Ishikawa (cell line): ENCODE results near the gene NT5C3A.

ENCODE experiments used
- CREB1 ChIP-seq: IDR thresholded peaks from 2 replicates; pipeline ENCODE4 v1.6.1; 2012; ENCODE audit warnings: low read depth
- EP300 ChIP-seq: IDR thresholded peaks from 2 replicates; pipeline ENCODE4 v1.6.1; 2012; ENCODE audit warnings: borderline replicate concordance
- FOXM1 ChIP-seq: IDR thresholded peaks from 2 replicates; pipeline ENCODE4 v1.6.1; 2012; ENCODE audit warnings: low read depth, borderline replicate concordance
- NFIC ChIP-seq: IDR thresholded peaks from 2 replicates; pipeline ENCODE4 v1.6.1; 2012
- TAF1 ChIP-seq: IDR thresholded peaks from 2 replicates; pipeline ENCODE4 v1.6.1; 2012; ENCODE audit warnings: low read depth, mild to moderate bottlenecking
- TCF12 ChIP-seq: IDR thresholded peaks from 2 replicates; pipeline ENCODE4 v1.6.1; 2012; ENCODE audit warnings: low read depth
- YY1 ChIP-seq: IDR thresholded peaks from 2 replicates; pipeline ENCODE4 v1.6.1; 2012; ENCODE audit warnings: low read depth
- ZBTB7A ChIP-seq: IDR thresholded peaks from 2 replicates; pipeline ENCODE4 v1.6.1; 2012; ENCODE audit warnings: low read depth
- TF ChIP-seq, protein P1 (sequence below): IDR thresholded peaks from 2 replicates; pipeline ENCODE4 v1.6.1; 2012; ENCODE audit warnings: low read depth, mild to moderate bottlenecking
- TF ChIP-seq, protein P2 (sequence below): IDR thresholded peaks from 2 replicates; pipeline ENCODE4 v1.6.1; 2012

DNA sequence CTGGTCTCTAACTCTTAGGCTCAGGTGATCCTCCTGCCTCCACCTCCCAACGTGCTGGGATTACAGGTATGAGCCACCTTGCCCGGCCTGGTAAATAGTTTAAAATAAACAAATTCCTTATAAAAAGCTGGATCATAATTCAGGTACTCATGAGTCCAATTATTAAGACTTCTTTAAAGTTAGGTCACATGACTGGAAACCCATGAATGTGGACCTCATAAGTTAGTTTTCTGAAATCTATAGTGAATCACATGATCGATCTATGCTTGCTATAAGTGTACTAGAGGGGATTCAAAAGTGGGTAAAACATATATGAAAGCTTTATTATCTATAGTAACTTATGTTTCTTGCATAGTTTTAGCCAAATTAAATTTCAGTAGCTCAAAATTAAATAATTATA is 14.3 kb downstream of the NT5C3A start:
- TF ChIP-seq EP300 = no peak
- no peak for TF ChIP-seq YY1
- TF ChIP-seq, protein P1, sequence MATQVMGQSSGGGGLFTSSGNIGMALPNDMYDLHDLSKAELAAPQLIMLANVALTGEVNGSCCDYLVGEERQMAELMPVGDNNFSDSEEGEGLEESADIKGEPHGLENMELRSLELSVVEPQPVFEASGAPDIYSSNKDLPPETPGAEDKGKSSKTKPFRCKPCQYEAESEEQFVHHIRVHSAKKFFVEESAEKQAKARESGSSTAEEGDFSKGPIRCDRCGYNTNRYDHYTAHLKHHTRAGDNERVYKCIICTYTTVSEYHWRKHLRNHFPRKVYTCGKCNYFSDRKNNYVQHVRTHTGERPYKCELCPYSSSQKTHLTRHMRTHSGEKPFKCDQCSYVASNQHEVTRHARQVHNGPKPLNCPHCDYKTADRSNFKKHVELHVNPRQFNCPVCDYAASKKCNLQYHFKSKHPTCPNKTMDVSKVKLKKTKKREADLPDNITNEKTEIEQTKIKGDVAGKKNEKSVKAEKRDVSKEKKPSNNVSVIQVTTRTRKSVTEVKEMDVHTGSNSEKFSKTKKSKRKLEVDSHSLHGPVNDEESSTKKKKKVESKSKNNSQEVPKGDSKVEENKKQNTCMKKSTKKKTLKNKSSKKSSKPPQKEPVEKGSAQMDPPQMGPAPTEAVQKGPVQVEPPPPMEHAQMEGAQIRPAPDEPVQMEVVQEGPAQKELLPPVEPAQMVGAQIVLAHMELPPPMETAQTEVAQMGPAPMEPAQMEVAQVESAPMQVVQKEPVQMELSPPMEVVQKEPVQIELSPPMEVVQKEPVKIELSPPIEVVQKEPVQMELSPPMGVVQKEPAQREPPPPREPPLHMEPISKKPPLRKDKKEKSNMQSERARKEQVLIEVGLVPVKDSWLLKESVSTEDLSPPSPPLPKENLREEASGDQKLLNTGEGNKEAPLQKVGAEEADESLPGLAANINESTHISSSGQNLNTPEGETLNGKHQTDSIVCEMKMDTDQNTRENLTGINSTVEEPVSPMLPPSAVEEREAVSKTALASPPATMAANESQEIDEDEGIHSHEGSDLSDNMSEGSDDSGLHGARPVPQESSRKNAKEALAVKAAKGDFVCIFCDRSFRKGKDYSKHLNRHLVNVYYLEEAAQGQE = no peak
- TF ChIP-seq FOXM1 = no peak
- TF ChIP-seq ZBTB7A = no peak
- TF ChIP-seq TAF1 = no peak
- TF ChIP-seq, protein P2, sequence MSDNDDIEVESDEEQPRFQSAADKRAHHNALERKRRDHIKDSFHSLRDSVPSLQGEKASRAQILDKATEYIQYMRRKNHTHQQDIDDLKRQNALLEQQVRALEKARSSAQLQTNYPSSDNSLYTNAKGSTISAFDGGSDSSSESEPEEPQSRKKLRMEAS = no peak
- no peak for TF ChIP-seq CREB1
- no peak for TF ChIP-seq NFIC
- TF ChIP-seq TCF12 = no peak
